Heart left ventricle (tissue), 13 donors: Measurements from ENCODE around the gene TRIM74.
"Not testable (repeated sequence)": the region's sequence is repeated elsewhere in the genome, so short reads cannot be mapped to it uniquely, and the experiment has no call there.

ENCODE experiments used
- POLR2A ChIP-seq, 2 donors: fragments of 450-650 bp; IDR thresholded peaks; one replicate each; pipeline ENCODE4 v1.6.1; 2017; ENCODE audit warnings: antibody characterized with exemption in 2 of 2, mild to moderate bottlenecking in 2 of 2, moderate library complexity in 2 of 2
- TF ChIP-seq, protein P1 (sequence below), 12 donors: fragments of 200-600 bp; sonication (generic) in 4 of 12; IDR thresholded peaks; one replicate each; pipeline versions ENCODE4 v1.5.0 to v1.8.0; 2018 to 2022; ENCODE audit warnings: antibody characterized with exemption in 12 of 12, mild to moderate bottlenecking in 5 of 12
- donor health status: ischemic (EF 13 %, LVEDD 7.1; RV severe dilation, severe dysfunction).
- donor health status: DM: no; HTN: yes; CAD: no.
- donor health status: DM: no; HTN: no; CAD: no.
- donor health status: ischemic (EF 25% LVEDD 6.9; RV normal size, moderate dysfunction).
- donor health status: ischemic (EF 25% LVEDD 5.7; RV mildly dilated, moderate dysfunction).
- donor health status: ischemic (EF 35%, LVEDD 5.7; RV mildly dilated, moderate dysfunction).
- donor health status: nonischemic (EF 11% LVEDD 7.7; RV severe dilation, severe dysfunction).
- donor health status: DM: yes; HTN: yes; CAD: no.
- donor health status: PGD.
- donor health status: ischemic (EF 29% LVEDD 5.4; RV normal size, mild dysfunction).
- donor health status: nonischemic (EF 23%, LVEDD 6.1; RV moderate dilation, normal function).

DNA sequence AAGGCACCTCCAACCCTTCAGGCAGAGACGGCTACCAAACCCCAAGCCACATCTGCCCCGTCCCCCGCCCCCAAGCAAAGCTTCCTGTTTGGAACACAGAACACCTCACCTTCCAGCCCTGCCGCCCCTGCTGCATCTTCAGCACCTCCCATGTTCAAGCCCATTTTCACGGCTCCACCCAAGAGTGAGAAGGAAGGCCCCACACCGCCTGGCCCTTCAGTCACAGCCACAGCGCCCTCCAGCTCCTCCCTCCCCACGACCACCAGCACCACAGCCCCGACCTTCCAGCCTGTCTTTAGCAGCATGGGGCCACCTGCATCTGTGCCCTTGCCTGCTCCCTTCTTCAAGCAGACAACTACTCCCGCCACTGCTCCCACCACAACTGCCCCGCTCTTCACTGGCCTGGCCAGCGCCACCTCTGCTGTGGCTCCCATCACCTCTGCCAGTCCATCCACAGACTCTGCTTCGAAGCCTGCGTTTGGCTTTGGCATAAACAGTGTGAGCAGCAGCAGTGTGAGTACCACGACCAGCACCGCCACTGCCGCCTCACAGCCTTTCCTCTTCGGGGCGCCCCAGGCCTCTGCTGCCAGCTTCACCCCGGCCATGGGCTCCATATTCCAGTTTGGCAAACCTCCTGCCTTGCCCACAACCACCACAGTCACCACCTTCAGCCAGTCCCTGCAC, 27.1 kb downstream of the TRIM74 start:
- TF ChIP-seq, protein P1, sequence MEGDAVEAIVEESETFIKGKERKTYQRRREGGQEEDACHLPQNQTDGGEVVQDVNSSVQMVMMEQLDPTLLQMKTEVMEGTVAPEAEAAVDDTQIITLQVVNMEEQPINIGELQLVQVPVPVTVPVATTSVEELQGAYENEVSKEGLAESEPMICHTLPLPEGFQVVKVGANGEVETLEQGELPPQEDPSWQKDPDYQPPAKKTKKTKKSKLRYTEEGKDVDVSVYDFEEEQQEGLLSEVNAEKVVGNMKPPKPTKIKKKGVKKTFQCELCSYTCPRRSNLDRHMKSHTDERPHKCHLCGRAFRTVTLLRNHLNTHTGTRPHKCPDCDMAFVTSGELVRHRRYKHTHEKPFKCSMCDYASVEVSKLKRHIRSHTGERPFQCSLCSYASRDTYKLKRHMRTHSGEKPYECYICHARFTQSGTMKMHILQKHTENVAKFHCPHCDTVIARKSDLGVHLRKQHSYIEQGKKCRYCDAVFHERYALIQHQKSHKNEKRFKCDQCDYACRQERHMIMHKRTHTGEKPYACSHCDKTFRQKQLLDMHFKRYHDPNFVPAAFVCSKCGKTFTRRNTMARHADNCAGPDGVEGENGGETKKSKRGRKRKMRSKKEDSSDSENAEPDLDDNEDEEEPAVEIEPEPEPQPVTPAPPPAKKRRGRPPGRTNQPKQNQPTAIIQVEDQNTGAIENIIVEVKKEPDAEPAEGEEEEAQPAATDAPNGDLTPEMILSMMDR (IDR thresholded peaks at IDR 0.05) = not testable (repeated sequence)
- not testable (repeated sequence) for TF ChIP-seq POLR2A (IDR thresholded peaks at IDR 0.05)
